Activated CD8-positive, alpha-beta T cell treated with anti-CD3 and anti-CD28 coated beads, Interleukin-2, amount 10 ng/mL, durations not matched to agents 7 days and 5 days (primary cell): ENCODE results near the gene FMN1. TPM values are rescaled to one million over a fixed set of nuclear protein-coding genes. Genes with fewer than 3 reads are reported as not detected.

Experiments
- ATAC-seq: fragments of 150-1000 bp; cut with Tn5 transposase; one replicate; pipeline ENCODE4 v1.10.0; 2021; ENCODE audit warnings: moderate library complexity
- CTCF ChIA-PET: fragments of 350-600 bp; sonication (Branson Sonifier 250); formaldehyde crosslinking; loops from one replicate; lab custom pipeline; 2021; ENCODE audit warnings: antibody characterized with exemption; lab: Charles Lee
- POLR2A ChIA-PET: fragments of 350-600 bp; sonication (Branson Sonifier 250); formaldehyde crosslinking; loops from one replicate; lab custom pipeline; 2021; ENCODE audit warnings: antibody characterized with exemption; lab: Charles Lee
- DNase-seq: peaks from one replicate; pipeline ENCODE4 v3.0.0-alpha.2; 2020
- H3K27ac Mint-ChIP-seq: one replicate; pipeline ENCODE4 v1.8.0; 2021; ENCODE audit warnings: mild to moderate bottlenecking, mixed read lengths
- H3K27me3 Mint-ChIP-seq: one replicate; pipeline ENCODE4 v1.8.0; 2021; ENCODE audit warnings: low read depth, mixed read lengths
- H3K36me3 Mint-ChIP-seq: one replicate; pipeline ENCODE4 v1.8.0; 2021; ENCODE audit warnings: low read depth, mixed read lengths
- H3K4me1 Mint-ChIP-seq: one replicate; pipeline ENCODE4 v1.8.0; 2021; ENCODE audit warnings: low read depth, mixed read lengths
- H3K4me3 Mint-ChIP-seq: one replicate; pipeline ENCODE4 v1.8.0; 2021; ENCODE audit warnings: mild to moderate bottlenecking, mixed read lengths
- H3K9me3 Mint-ChIP-seq: one replicate; pipeline ENCODE4 v1.8.0; 2022; ENCODE audit warnings: mixed read lengths; ENCODE audit not compliant: insufficient read depth
- total RNA-seq, 2 experiments: library from RNA; stranded (reverse); gene quantifications; one replicate each; pipeline ENCODE4 v1.2.3, GENCODE V29; 2021

Gene FMN1
- total RNA-seq, 2 experiments from 2014 or later = 0.05 TPM; not detected in 1

- no peaks in the 10 kb centered on the region for H3K36me3 Mint-ChIP-seq
- no peaks in the 10 kb centered on the region for H3K9me3 Mint-ChIP-seq
- no peak overlapping the region for H3K4me3 Mint-ChIP-seq
- H3K4me1 Mint-ChIP-seq = peaks cover 9% of the 10 kb centered on the region
- POLR2A ChIA-PET = no interaction called here
- no peak for ATAC-seq
- DNase-seq = no peak
- H3K27ac Mint-ChIP-seq = no peak overlapping the region
- CTCF ChIA-PET = no interaction called here
- peaks cover 32% of the 10 kb centered on the region for H3K27me3 Mint-ChIP-seq
Observed at GRCh38 chr15:32807331-32807730, 387.2 kb downstream of the FMN1 start.

- H3K4me3 Mint-ChIP-seq = no peak overlapping the region
- H3K4me1 Mint-ChIP-seq = peaks cover 13% of the 10 kb centered on the region
- no peak overlapping the region for H3K27ac Mint-ChIP-seq
- peaks cover 42% of the 10 kb centered on the region for H3K27me3 Mint-ChIP-seq
- DNase-seq = no peak
- CTCF ChIA-PET = no interaction called here
- H3K36me3 Mint-ChIP-seq = no peaks in the 10 kb centered on the region
- ATAC-seq = no peak
- POLR2A ChIA-PET = no interaction called here
- no peaks in the 10 kb centered on the region for H3K9me3 Mint-ChIP-seq
Observed at GRCh38 chr15:32803631-32804030, 390.9 kb downstream of the FMN1 start.

GRCh38 chr15:32802286-32802936 lies 392.1 kb downstream of the FMN1 start:
- CTCF ChIA-PET = interaction anchor here (0.7 kb wide), 1 partner anchor 41 kb away, joined by 3 read pairs; no protein-coding TSS in a partner anchor
- Mint-ChIP-seq H3K36me3 (no peaks in the 10 kb centered on the region), H3K4me3 (no peak overlapping the region), H3K27ac (no peak overlapping the region), H3K4me1 (peaks cover 13% of the 10 kb centered on the region), H3K27me3 (peaks cover 41% of the 10 kb centered on the region), H3K9me3 (no peaks in the 10 kb centered on the region)
- POLR2A ChIA-PET = no interaction called here
- ATAC-seq = no peak
- peak; percentile 26 for DNase-seq

GRCh38 chr15:32799936-32800535 lies 394.5 kb downstream of the FMN1 start:
- H3K36me3 Mint-ChIP-seq = no peaks in the 10 kb centered on the region
- H3K27me3 Mint-ChIP-seq = peaks cover 34% of the 10 kb centered on the region
- ChIA-PET CTCF (no interaction called here), POLR2A (no interaction called here)
- H3K4me3 Mint-ChIP-seq = no peak overlapping the region
- ATAC-seq = no peak
- H3K27ac Mint-ChIP-seq = no peak overlapping the region
- DNase-seq = no peak
- no peaks in the 10 kb centered on the region for H3K9me3 Mint-ChIP-seq
- peaks cover 13% of the 10 kb centered on the region for H3K4me1 Mint-ChIP-seq

GRCh38 chr15:32796856-32797255 lies 397.7 kb downstream of the FMN1 start:
- Mint-ChIP-seq H3K27me3 (peaks cover 18% of the 10 kb centered on the region), H3K36me3 (no peaks in the 10 kb centered on the region), H3K9me3 (no peaks in the 10 kb centered on the region), H3K4me3 (no peak overlapping the region), H3K4me1 (no peaks in the 10 kb centered on the region), H3K27ac (no peak overlapping the region)
- CTCF ChIA-PET = no interaction called here
- POLR2A ChIA-PET = no interaction called here
- ATAC-seq (no peak), DNase-seq (no peak)

- H3K27ac Mint-ChIP-seq = no peak overlapping the region
- H3K4me3 Mint-ChIP-seq = no peak overlapping the region
- H3K4me1 Mint-ChIP-seq = no peaks in the 10 kb centered on the region
- no peaks in the 10 kb centered on the region for H3K36me3 Mint-ChIP-seq
- H3K9me3 Mint-ChIP-seq = no peaks in the 10 kb centered on the region
- ChIA-PET CTCF (no interaction called here), POLR2A (no interaction called here)
- ATAC-seq (no peak), DNase-seq (no peak)
- H3K27me3 Mint-ChIP-seq = peaks cover 14% of the 10 kb centered on the region
Observed at GRCh38 chr15:32794973-32795372, 399.5 kb downstream of the FMN1 start.

- ATAC-seq (no peak), DNase-seq (no peak)
- Mint-ChIP-seq H3K4me1 (no peaks in the 10 kb centered on the region), H3K27ac (no peak overlapping the region), H3K4me3 (no peak overlapping the region), H3K36me3 (no peaks in the 10 kb centered on the region), H3K9me3 (no peaks in the 10 kb centered on the region), H3K27me3 (peaks cover 5% of the 10 kb centered on the region)
- ChIA-PET CTCF (no interaction called here), POLR2A (no interaction called here)
Observed at GRCh38 chr15:32792436-32792835, 402.1 kb downstream of the FMN1 start.

GRCh38 chr15:32790352-32790999 lies 404.0 kb downstream of the FMN1 start:
- POLR2A ChIA-PET = no interaction called here
- H3K36me3 Mint-ChIP-seq = no peaks in the 10 kb centered on the region
- DNase-seq = no peak
- no peak overlapping the region for H3K27ac Mint-ChIP-seq
- no peaks in the 10 kb centered on the region for H3K4me1 Mint-ChIP-seq
- CTCF ChIA-PET = no interaction called here
- H3K27me3 Mint-ChIP-seq = peaks cover 5% of the 10 kb centered on the region
- no peaks in the 10 kb centered on the region for H3K9me3 Mint-ChIP-seq
- ATAC-seq = no peak
- no peak overlapping the region for H3K4me3 Mint-ChIP-seq

- ATAC-seq = no peak
- CTCF ChIA-PET = no interaction called here
- no peaks in the 10 kb centered on the region for H3K36me3 Mint-ChIP-seq
- no peak overlapping the region for H3K27ac Mint-ChIP-seq
- no peaks in the 10 kb centered on the region for H3K9me3 Mint-ChIP-seq
- POLR2A ChIA-PET = no interaction called here
- no peak overlapping the region for H3K4me3 Mint-ChIP-seq
- H3K4me1 Mint-ChIP-seq = no peaks in the 10 kb centered on the region
- no peak for DNase-seq
- H3K27me3 Mint-ChIP-seq = peaks cover 8% of the 10 kb centered on the region
Observed at GRCh38 chr15:32787949-32788348, 406.6 kb downstream of the FMN1 start.

- no peaks in the 10 kb centered on the region for H3K36me3 Mint-ChIP-seq
- H3K27ac Mint-ChIP-seq = no peak overlapping the region
- CTCF ChIA-PET = no interaction called here
Observed at GRCh38 chr15:32786906-32787305, 407.6 kb downstream of the FMN1 start.

GRCh38 chr15:32784581-32784980 lies 409.9 kb downstream of the FMN1 start:
- H3K36me3 Mint-ChIP-seq = no peaks in the 10 kb centered on the region
- ATAC-seq = no peak

More at GRCh38 chr15:32786906-32787305, 407.6 kb downstream of the FMN1 start:
- ATAC-seq (no peak), DNase-seq (no peak)
- Mint-ChIP-seq H3K9me3 (no peaks in the 10 kb centered on the region), H3K4me1 (no peaks in the 10 kb centered on the region), H3K27me3 (peaks cover 9% of the 10 kb centered on the region), H3K4me3 (no peak overlapping the region)
- POLR2A ChIA-PET = interaction anchor here (0.8 kb wide), 1 partner anchor 1971 kb away, joined by 3 read pairs; no protein-coding TSS in a partner anchor

GRCh38 chr15:32781781-32782180 lies 412.7 kb downstream of the FMN1 start:
- Mint-ChIP-seq H3K27me3 (peaks cover 9% of the 10 kb centered on the region), H3K4me1 (no peaks in the 10 kb centered on the region), H3K9me3 (no peaks in the 10 kb centered on the region), H3K4me3 (no peak overlapping the region), H3K27ac (no peak overlapping the region), H3K36me3 (no peaks in the 10 kb centered on the region)
- ATAC-seq (no peak), DNase-seq (no peak)
- POLR2A ChIA-PET = no interaction called here
- CTCF ChIA-PET = no interaction called here

More at GRCh38 chr15:32784581-32784980, 409.9 kb downstream of the FMN1 start:
- Mint-ChIP-seq H3K9me3 (no peaks in the 10 kb centered on the region), H3K27ac (no peak overlapping the region), H3K4me3 (no peak overlapping the region), H3K27me3 (peaks cover 9% of the 10 kb centered on the region), H3K4me1 (no peaks in the 10 kb centered on the region)
- CTCF ChIA-PET = no interaction called here
- DNase-seq = no peak
- POLR2A ChIA-PET = interaction anchor here (0.7 kb wide), 1 partner anchor 116 kb away, joined by 3 read pairs; no protein-coding TSS in a partner anchor
